Esophagus muscularis mucosa (tissue), 4 donors: ENCODE data around the gene RILPL1. TPM values are rescaled to one million over a fixed set of nuclear protein-coding genes. Genes with fewer than 3 reads are reported as not detected.

Experiments
- DNase-seq: peaks from one replicate; pipeline ENCODE4 v3.0.0-alpha.2; 2017; ENCODE audit errors: extremely low spot score
- H3K27ac ChIP-seq, 4 donors: fragments of 200-600 bp; sonication (generic); replicated peaks in 1 of 4; 1 replicate in 3 of 4; 2 replicates in 1 of 4; pipeline ENCODE4 v1.5.1; 2016 to 2019; ENCODE audit warnings: mild to moderate bottlenecking in 1 of 4
- H3K27me3 ChIP-seq, 4 donors: fragments of 200-600 bp; sonication (generic); one replicate each; pipeline versions ENCODE4 v1.5.1 to v1.6.0; 2016 to 2019
- H3K36me3 ChIP-seq, 4 donors: fragments of 200-600 bp; sonication (generic); one replicate each; pipeline ENCODE4 v1.5.1; 2016 to 2019
- H3K4me1 ChIP-seq, 4 donors: fragments of 200-600 bp; sonication (generic); one replicate each; pipeline ENCODE4 v1.5.1; 2016 to 2019
- H3K4me3 ChIP-seq, 4 donors: fragments of 200-600 bp; sonication (generic); 1 replicate in 2 of 4; 2 replicates in 2 of 4; pipeline ENCODE4 v1.5.1; 2016 to 2019; ENCODE audit warnings: mild to moderate bottlenecking in 4 of 4, moderate library complexity in 1 of 4
- H3K9me3 ChIP-seq, 4 donors: fragments of 200-600 bp; sonication (generic); 1 replicate in 3 of 4; 2 replicates in 1 of 4; pipeline ENCODE4 v1.5.1; 2016 to 2019
- CTCF ChIP-seq, 3 experiments: fragments of 200-600 bp in 2 of 3; fragments of 450-650 bp in 1 of 3; sonication (generic) in 2 of 3; IDR thresholded peaks; one replicate each; pipeline ENCODE4 v1.5.1; 2017 to 2019; ENCODE audit warnings: antibody characterized with exemption in 3 of 3, mild to moderate bottlenecking in 2 of 3, moderate library complexity in 1 of 3
- EP300 ChIP-seq: sonication (generic); formaldehyde crosslinking; IDR thresholded peaks from one replicate; pipeline ENCODE4 v1.6.1; 2017; ENCODE audit warnings: antibody characterized with exemption
- POLR2A ChIP-seq: fragments of 450-650 bp; IDR thresholded peaks from one replicate; pipeline ENCODE4 v1.6.1; 2017; ENCODE audit warnings: antibody characterized with exemption, moderate library complexity, mild to moderate bottlenecking, low read depth
- POLR2AphosphoS5 ChIP-seq, 2 donors: sonication (generic); formaldehyde crosslinking; IDR thresholded peaks; one replicate each; pipeline ENCODE4 v1.6.1; 2017; ENCODE audit warnings: antibody characterized with exemption in 2 of 2
- WGBS: methylation state at CpG from one replicate; pipeline ENCODE4 v1.1.5; 2018; 5-methylcytosine and 5-hydroxymethylcytosine counted together
- intact Hi-C: fragments of 100-400 bp; cut with DNase I; formaldehyde crosslinking; loops from one replicate; pipeline ENCODE4 v1.15.1; 2023
- total RNA-seq, 4 donors: library from RNA; depleted of rRNA; stranded (reverse); fragments of >200 nt; gene quantifications; one replicate each; pipeline versions ENCODE4 v1.1.0 to v1.2.1, GENCODE V29; 2016

The RILPL1 gene
- total RNA-seq, 4 donors from 2014 or later, result 19.9 to 54.4 (median 38.4) TPM

- intact Hi-C loops, result no loop called here
These were observed 42.0 kb downstream of the RILPL1 start for GRCh38 chr12:123491481-123491880.

GRCh38 chr12:123491056-123491455 lies 42.5 kb downstream of the RILPL1 start:
- intact Hi-C loops, result no loop called here
- no peak for TF ChIP-seq POLR2A
- Histone ChIP-seq H3K4me3 (no peak overlapping the region), H3K36me3 (peaks cover 4 to 43% (median 30%) of the 10 kb centered on the region in 4 donors), H3K27ac (no peak overlapping the region), H3K4me1 (no peaks in the 10 kb centered on the region), H3K27me3 (no peaks in the 10 kb centered on the region), H3K9me3 (no peaks in the 10 kb centered on the region)
- 80% methylated on average over 3 of the region's 11 CpGs for WGBS
- DNase-seq, result no peak

More at GRCh38 chr12:123491481-123491880, 42.0 kb downstream of the RILPL1 start:
- no peaks in the 10 kb centered on the region for H3K9me3 ChIP-seq
- WGBS, result 96% methylated on average over 11 of the region's 13 CpGs
- no peaks in the 10 kb centered on the region for H3K27me3 ChIP-seq
- H3K4me3 ChIP-seq, result no peak overlapping the region
- peaks cover 6 to 48% (median 33%) of the 10 kb centered on the region in 4 donors for H3K36me3 ChIP-seq
- DNase-seq, result no peak
- no peak for TF ChIP-seq POLR2A
- TF ChIP-seq EP300, result no peak
- TF ChIP-seq POLR2AphosphoS5 (IDR thresholded peaks at IDR 0.05), result no peak
- TF ChIP-seq CTCF (IDR thresholded peaks at IDR 0.05), result no peak
- no peaks in the 10 kb centered on the region for H3K4me1 ChIP-seq
- H3K27ac ChIP-seq, result no peak overlapping the region

GRCh38 chr12:123490089-123490488 lies 43.4 kb downstream of the RILPL1 start:
- Histone ChIP-seq H3K4me1 (no peaks in the 10 kb centered on the region), H3K4me3 (no peak overlapping the region), H3K36me3 (peaks cover 4 to 48% (median 34%) of the 10 kb centered on the region in 4 donors), H3K27me3 (no peaks in the 10 kb centered on the region), H3K27ac (no peak overlapping the region), H3K9me3 (no peaks in the 10 kb centered on the region)
- intact Hi-C loops, result no loop called here
- TF ChIP-seq POLR2AphosphoS5 (IDR thresholded peaks at IDR 0.05), result no peak
- no peak for TF ChIP-seq EP300
- TF ChIP-seq CTCF (IDR thresholded peaks at IDR 0.05), result no peak
- TF ChIP-seq POLR2A, result no peak
- DNase-seq, result no peak
- 84% methylated on average over 5 of the region's 5 CpGs for WGBS

GRCh38 chr12:123489580-123489979 lies 43.9 kb downstream of the RILPL1 start:
- Histone ChIP-seq H3K27ac (no peak overlapping the region), H3K27me3 (no peaks in the 10 kb centered on the region), H3K4me3 (no peak overlapping the region), H3K36me3 (peaks cover 4 to 48% (median 34%) of the 10 kb centered on the region in 4 donors), H3K4me1 (no peaks in the 10 kb centered on the region), H3K9me3 (no peaks in the 10 kb centered on the region)
- DNase-seq, result no peak
- intact Hi-C loops, result no loop called here
- 95% methylated on average over 6 of the region's 6 CpGs for WGBS
- TF ChIP-seq POLR2AphosphoS5 (IDR thresholded peaks at IDR 0.05) (no peak), POLR2A (no peak), CTCF (IDR thresholded peaks at IDR 0.05) (no peak), EP300 (no peak)

- Histone ChIP-seq H3K36me3 (peaks cover 9 to 45% (median 37%) of the 10 kb centered on the region in 4 donors), H3K4me3 (no peak overlapping the region), H3K4me1 (no peaks in the 10 kb centered on the region), H3K27ac (no peak overlapping the region), H3K27me3 (no peaks in the 10 kb centered on the region), H3K9me3 (no peaks in the 10 kb centered on the region)
- no peak for DNase-seq
- 83% methylated on average over 20 of the region's 20 CpGs for WGBS
- intact Hi-C loops, result no loop called here
- no peak for TF ChIP-seq POLR2AphosphoS5 (IDR thresholded peaks at IDR 0.05)
- no peak for TF ChIP-seq EP300
- no peak for TF ChIP-seq CTCF (IDR thresholded peaks at IDR 0.05)
- TF ChIP-seq POLR2A, result no peak
These were observed 44.8 kb downstream of the RILPL1 start for GRCh38 chr12:123488539-123489230.
